Right kidney (tissue), 9 donors: Measurements from ENCODE around the gene UFC1.
"Not testable (repeated sequence)": the region's sequence is repeated elsewhere in the genome, so short reads cannot be mapped to it uniquely, and the experiment has no call there.

Source experiments
- DNase-seq: peaks from one replicate; pipeline ENCODE4 v3.0.0-alpha.2; 2016
- long read RNA-seq, 8 donors: transcript quantifications; one replicate each; lab custom pipeline, GENCODE V29; 2026

UFC1 gene
- long read RNA-seq, donor 1, transcript UFC1-201 (6 exons, 1,114 nt), result major isoform, 93 of 278 reads
- long read RNA-seq, donor 1, partial matches to known transcripts, result 178 of 278 reads
- long read RNA-seq, donor 1, other reads (novel, unspliced or antisense), result 0 of 278 reads
- long read RNA-seq, donor 2, transcript UFC1-201 (6 exons, 1,114 nt), result major isoform, 38 of 134 reads
- long read RNA-seq, donor 2, partial matches to known transcripts, result 91 of 134 reads
- long read RNA-seq, donor 2, other reads (novel, unspliced or antisense), result 0 of 134 reads
- long read RNA-seq, donor 3, transcript UFC1-201 (6 exons, 1,114 nt), result major isoform, 31 of 102 reads
- long read RNA-seq, donor 3, partial matches to known transcripts, result 71 of 102 reads
- long read RNA-seq, donor 3, other reads (novel, unspliced or antisense), result 0 of 102 reads
- long read RNA-seq, donor 4, transcript UFC1-201 (6 exons, 1,114 nt), result major isoform, 77 of 187 reads
- long read RNA-seq, donor 4, partial matches to known transcripts, result 104 of 187 reads
- long read RNA-seq, donor 4, other reads (novel, unspliced or antisense), result 0 of 187 reads
- long read RNA-seq, donor 5, transcript UFC1-206 (5 exons, 617 nt), result minor isoform, 9 of 265 reads
- long read RNA-seq, donor 5, transcript UFC1-201 (6 exons, 1,114 nt), result major isoform, 99 of 265 reads
- long read RNA-seq, donor 5, partial matches to known transcripts, result 155 of 265 reads
- long read RNA-seq, donor 5, other reads (novel, unspliced or antisense), result 0 of 265 reads
- long read RNA-seq, donor 6, transcript UFC1-206 (5 exons, 617 nt), result minor isoform, 5 of 56 reads
- long read RNA-seq, donor 6, transcript UFC1-201 (6 exons, 1,114 nt), result major isoform, 49 of 56 reads
- long read RNA-seq, donor 6, partial matches to known transcripts, result 0 of 56 reads
- long read RNA-seq, donor 6, other reads (novel, unspliced or antisense), result 0 of 56 reads
- long read RNA-seq, donor 7, transcript UFC1-201 (6 exons, 1,114 nt), result major isoform, 94 of 273 reads
- long read RNA-seq, donor 7, transcript UFC1-206 (5 exons, 617 nt), result minor isoform, 5 of 273 reads
- long read RNA-seq, donor 7, partial matches to known transcripts, result 171 of 273 reads
- long read RNA-seq, donor 7, other reads (novel, unspliced or antisense), result 0 of 273 reads
- long read RNA-seq, donor 8, transcript UFC1-201 (6 exons, 1,114 nt), result major isoform, 66 of 177 reads
- long read RNA-seq, donor 8, partial matches to known transcripts, result 105 of 177 reads
- long read RNA-seq, donor 8, other reads (novel, unspliced or antisense), result 0 of 177 reads

- DNase-seq, result peak; percentile 90
These were observed at the start of gene UFC1 for GRCh38 chr1:161153682-161154337. Gene UFC1 (plus strand): TSS chr1:161153978. CDS start chr1:161153998, 20 bp downstream.

GRCh38 chr1:161106431-161106830 lies 47.3 kb upstream of the UFC1 start:
- no peak for DNase-seq

- no peak for DNase-seq
These were observed 42.7 kb upstream of the UFC1 start for GRCh38 chr1:161111117-161111516.

GRCh38 chr1:161111527-161111926 lies 42.3 kb upstream of the UFC1 start:
- DNase-seq, result no peak

- no peak for DNase-seq
These were observed 39.9 kb upstream of the UFC1 start for GRCh38 chr1:161113915-161114314.

- DNase-seq, result no peak
These were observed 39.2 kb upstream of the UFC1 start for GRCh38 chr1:161114556-161114955.

GRCh38 chr1:161115132-161115711 lies 38.6 kb upstream of the UFC1 start:
- no peak for DNase-seq

- DNase-seq, result not testable (repeated sequence)
These were observed 37.8 kb upstream of the UFC1 start for GRCh38 chr1:161115961-161116360.

- DNase-seq, result peak; percentile 94
These were observed 35.8 kb upstream of the UFC1 start, which contains the start of the genes NIT1 and PFDN2 for GRCh38 chr1:161117759-161118581. Gene NIT1 (plus strand): TSS chr1:161118105. CDS start chr1:161118177, 72 bp downstream. Gene PFDN2 (minus strand): TSS chr1:161118037. CDS start chr1:161118026, 11 bp downstream.

- peak; percentile 19 for DNase-seq
These were observed 34.5 kb upstream of the UFC1 start for GRCh38 chr1:161119092-161119903.

GRCh38 chr1:161121042-161121650 lies 32.6 kb upstream of the UFC1 start:
- DNase-seq, result no peak

- DNase-seq, result no peak
These were observed 31.9 kb upstream of the UFC1 start for GRCh38 chr1:161121834-161122233.

GRCh38 chr1:161122967-161123366 lies 30.8 kb upstream of the UFC1 start:
- DNase-seq, result no peak

- DNase-seq, result no peak
These were observed 26.1 kb upstream of the UFC1 start for GRCh38 chr1:161127649-161128048.

GRCh38 chr1:161128591-161129420 lies 25.0 kb upstream of the UFC1 start:
- no peak for DNase-seq

- no peak for DNase-seq
These were observed 23.5 kb upstream of the UFC1 start for GRCh38 chr1:161130266-161130665.

GRCh38 chr1:161131523-161132409 lies 22.0 kb upstream of the UFC1 start:
- peak; percentile 64 for DNase-seq
